GM12892 (cell line): Measurements from ENCODE around the gene ZMIZ1.

ENCODE experiments used
- POLR2A ChIP-seq: IDR thresholded peaks from 2 replicates; pipeline ENCODE4 v1.6.1; 2011; ENCODE audit warnings: low read depth, low read length, control low read depth
- POLR2AphosphoS5 ChIP-seq: IDR thresholded peaks from 2 replicates; pipeline ENCODE4 v1.6.1; 2011; ENCODE audit warnings: low read depth, low read length, control low read depth

GRCh38 chr10:79026341-79026761 is 42.4 kb upstream of the ZMIZ1 start:
- no peak for TF ChIP-seq POLR2AphosphoS5
- no peak for TF ChIP-seq POLR2A
